Liver (tissue), 3 donors: ENCODE results near the gene NOTCH4.

Source experiments
- HNF4A ChIP-seq, 2 donors: conservative IDR thresholded peaks; 2 replicates each; pipeline ENCODE4 v1.6.1; 2016; ENCODE audit warnings: antibody characterized with exemption in 2 of 2, mild to moderate bottlenecking in 2 of 2
- RAD21 ChIP-seq, 2 donors: IDR thresholded peaks; 2 replicates each; pipeline ENCODE4 v1.6.1; 2016; ENCODE audit warnings: antibody characterized with exemption in 2 of 2, mild to moderate bottlenecking in 2 of 2
- SP1 ChIP-seq: IDR thresholded peaks from 2 replicates; pipeline ENCODE4 v1.6.1; 2018; ENCODE audit warnings: antibody characterized with exemption, mild to moderate bottlenecking
- YY1 ChIP-seq: IDR thresholded peaks from 2 replicates; pipeline ENCODE4 v1.6.1; 2016; ENCODE audit warnings: antibody characterized with exemption, mild to moderate bottlenecking
- TF ChIP-seq, protein P1 (sequence below): fragments of 150-350 bp; IDR thresholded peaks from 2 replicates; pipeline ENCODE4 v1.5.1; 2017; ENCODE audit warnings: improper control_type of control experiment, low read depth, low read length; ENCODE audit not compliant: missing input control
- TF ChIP-seq, protein P2 (sequence below): IDR thresholded peaks from 2 replicates; pipeline ENCODE4 v1.6.1; 2016; ENCODE audit warnings: antibody characterized with exemption, mild to moderate bottlenecking
- TF ChIP-seq, protein P3 (sequence below): IDR thresholded peaks from 2 replicates; pipeline ENCODE4 v1.6.1; 2016; ENCODE audit warnings: antibody characterized with exemption
- TF ChIP-seq, protein P4 (sequence below): IDR thresholded peaks from 2 replicates; pipeline ENCODE4 v1.6.1; 2016; ENCODE audit warnings: antibody characterized with exemption
- donor health status: healthy.
- donor health status: healthy.

DNA sequence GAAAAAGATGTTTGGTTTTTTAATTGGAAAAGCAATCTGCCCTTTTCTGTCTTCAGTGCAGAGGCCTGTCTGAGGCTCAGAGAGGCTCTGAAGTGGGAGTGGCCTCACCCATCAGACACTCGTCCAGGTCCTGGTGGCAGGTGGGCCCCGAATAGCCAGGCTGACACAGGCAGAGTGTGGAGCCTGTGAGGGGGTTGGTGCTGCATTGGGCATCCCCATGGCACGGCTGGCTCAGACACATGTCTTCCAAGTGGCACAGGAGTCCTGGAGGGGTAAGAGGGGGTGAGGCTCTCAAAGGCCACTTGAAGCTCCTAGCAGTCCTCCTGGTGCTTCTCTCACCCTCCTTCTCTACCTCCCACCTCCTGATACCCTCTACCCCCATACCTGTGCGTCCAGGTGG is 3.8 kb downstream of the NOTCH4 start:
- TF ChIP-seq, protein P1, sequence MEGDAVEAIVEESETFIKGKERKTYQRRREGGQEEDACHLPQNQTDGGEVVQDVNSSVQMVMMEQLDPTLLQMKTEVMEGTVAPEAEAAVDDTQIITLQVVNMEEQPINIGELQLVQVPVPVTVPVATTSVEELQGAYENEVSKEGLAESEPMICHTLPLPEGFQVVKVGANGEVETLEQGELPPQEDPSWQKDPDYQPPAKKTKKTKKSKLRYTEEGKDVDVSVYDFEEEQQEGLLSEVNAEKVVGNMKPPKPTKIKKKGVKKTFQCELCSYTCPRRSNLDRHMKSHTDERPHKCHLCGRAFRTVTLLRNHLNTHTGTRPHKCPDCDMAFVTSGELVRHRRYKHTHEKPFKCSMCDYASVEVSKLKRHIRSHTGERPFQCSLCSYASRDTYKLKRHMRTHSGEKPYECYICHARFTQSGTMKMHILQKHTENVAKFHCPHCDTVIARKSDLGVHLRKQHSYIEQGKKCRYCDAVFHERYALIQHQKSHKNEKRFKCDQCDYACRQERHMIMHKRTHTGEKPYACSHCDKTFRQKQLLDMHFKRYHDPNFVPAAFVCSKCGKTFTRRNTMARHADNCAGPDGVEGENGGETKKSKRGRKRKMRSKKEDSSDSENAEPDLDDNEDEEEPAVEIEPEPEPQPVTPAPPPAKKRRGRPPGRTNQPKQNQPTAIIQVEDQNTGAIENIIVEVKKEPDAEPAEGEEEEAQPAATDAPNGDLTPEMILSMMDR, result no peak
- TF ChIP-seq RAD21 (IDR thresholded peaks at IDR 0.05) (no peak), HNF4A (conservative IDR thresholded peaks at IDR 0.05) (no peak), YY1 (no peak), SP1 (no peak)
- TF ChIP-seq, protein P2, sequence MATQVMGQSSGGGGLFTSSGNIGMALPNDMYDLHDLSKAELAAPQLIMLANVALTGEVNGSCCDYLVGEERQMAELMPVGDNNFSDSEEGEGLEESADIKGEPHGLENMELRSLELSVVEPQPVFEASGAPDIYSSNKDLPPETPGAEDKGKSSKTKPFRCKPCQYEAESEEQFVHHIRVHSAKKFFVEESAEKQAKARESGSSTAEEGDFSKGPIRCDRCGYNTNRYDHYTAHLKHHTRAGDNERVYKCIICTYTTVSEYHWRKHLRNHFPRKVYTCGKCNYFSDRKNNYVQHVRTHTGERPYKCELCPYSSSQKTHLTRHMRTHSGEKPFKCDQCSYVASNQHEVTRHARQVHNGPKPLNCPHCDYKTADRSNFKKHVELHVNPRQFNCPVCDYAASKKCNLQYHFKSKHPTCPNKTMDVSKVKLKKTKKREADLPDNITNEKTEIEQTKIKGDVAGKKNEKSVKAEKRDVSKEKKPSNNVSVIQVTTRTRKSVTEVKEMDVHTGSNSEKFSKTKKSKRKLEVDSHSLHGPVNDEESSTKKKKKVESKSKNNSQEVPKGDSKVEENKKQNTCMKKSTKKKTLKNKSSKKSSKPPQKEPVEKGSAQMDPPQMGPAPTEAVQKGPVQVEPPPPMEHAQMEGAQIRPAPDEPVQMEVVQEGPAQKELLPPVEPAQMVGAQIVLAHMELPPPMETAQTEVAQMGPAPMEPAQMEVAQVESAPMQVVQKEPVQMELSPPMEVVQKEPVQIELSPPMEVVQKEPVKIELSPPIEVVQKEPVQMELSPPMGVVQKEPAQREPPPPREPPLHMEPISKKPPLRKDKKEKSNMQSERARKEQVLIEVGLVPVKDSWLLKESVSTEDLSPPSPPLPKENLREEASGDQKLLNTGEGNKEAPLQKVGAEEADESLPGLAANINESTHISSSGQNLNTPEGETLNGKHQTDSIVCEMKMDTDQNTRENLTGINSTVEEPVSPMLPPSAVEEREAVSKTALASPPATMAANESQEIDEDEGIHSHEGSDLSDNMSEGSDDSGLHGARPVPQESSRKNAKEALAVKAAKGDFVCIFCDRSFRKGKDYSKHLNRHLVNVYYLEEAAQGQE, result no peak
- TF ChIP-seq, protein P3, sequence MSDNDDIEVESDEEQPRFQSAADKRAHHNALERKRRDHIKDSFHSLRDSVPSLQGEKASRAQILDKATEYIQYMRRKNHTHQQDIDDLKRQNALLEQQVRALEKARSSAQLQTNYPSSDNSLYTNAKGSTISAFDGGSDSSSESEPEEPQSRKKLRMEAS, result no peak
- TF ChIP-seq, protein P4, sequence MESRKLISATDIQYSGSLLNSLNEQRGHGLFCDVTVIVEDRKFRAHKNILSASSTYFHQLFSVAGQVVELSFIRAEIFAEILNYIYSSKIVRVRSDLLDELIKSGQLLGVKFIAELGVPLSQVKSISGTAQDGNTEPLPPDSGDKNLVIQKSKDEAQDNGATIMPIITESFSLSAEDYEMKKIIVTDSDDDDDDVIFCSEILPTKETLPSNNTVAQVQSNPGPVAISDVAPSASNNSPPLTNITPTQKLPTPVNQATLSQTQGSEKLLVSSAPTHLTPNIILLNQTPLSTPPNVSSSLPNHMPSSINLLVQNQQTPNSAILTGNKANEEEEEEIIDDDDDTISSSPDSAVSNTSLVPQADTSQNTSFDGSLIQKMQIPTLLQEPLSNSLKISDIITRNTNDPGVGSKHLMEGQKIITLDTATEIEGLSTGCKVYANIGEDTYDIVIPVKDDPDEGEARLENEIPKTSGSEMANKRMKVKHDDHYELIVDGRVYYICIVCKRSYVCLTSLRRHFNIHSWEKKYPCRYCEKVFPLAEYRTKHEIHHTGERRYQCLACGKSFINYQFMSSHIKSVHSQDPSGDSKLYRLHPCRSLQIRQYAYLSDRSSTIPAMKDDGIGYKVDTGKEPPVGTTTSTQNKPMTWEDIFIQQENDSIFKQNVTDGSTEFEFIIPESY, result no peak
